GM12878 (cell line): ENCODE data around the gene GCC2. TPM values are rescaled to one million over a fixed set of nuclear protein-coding genes. Genes with fewer than 3 reads are reported as not detected.

ENCODE experiments used
- ATAC-seq: fragments of 200-7000 bp; cut with Tn5 transposase; 3 replicates; pipeline ENCODE4 v1.9.1; 2020; ENCODE audit warnings: mild to moderate bottlenecking, moderate library complexity
- BruUV-seq: library from RNA; stranded (reverse); fragments of 400-500 nt; replicated peaks from 2 replicates; lab custom pipeline; 2021; lab: Mats Ljungman, UMichigan
- CTCF ChIA-PET: fragments of 300-600 bp; sonication (Branson Sonifier 250); formaldehyde crosslinking; extraction: SDS; loops from one replicate; lab custom pipeline; 2021; ENCODE audit warnings: inconsistent platforms; lab: Yijun Ruan, JAX
- POLR2A ChIA-PET: fragments of 350-600 bp; formaldehyde crosslinking; extraction: SDS; loops from one replicate; lab custom pipeline; 2021; ENCODE audit warnings: inconsistent platforms; lab: Charles Lee
- RAD21 ChIA-PET: fragments of 300-600 bp; sonication (Branson Sonifier 250); formaldehyde crosslinking; loops from one replicate; lab custom pipeline; 2023; ENCODE audit warnings: antibody characterized with exemption; ENCODE audit not compliant: unreplicated experiment; lab: Charles Lee
- SMC1A ChIA-PET: fragments of 300-600 bp; sonication (Branson Sonifier 250); formaldehyde crosslinking; loops from one replicate; lab custom pipeline; 2023; ENCODE audit not compliant: unreplicated experiment, uncharacterized antibody; lab: Charles Lee
- DNase-seq: peaks from one replicate; pipeline ENCODE4 v3.0.0-alpha.2; 2011; ENCODE audit warnings: low read depth, low spot score
- FAIRE-seq: peaks from 3 replicates; lab custom pipeline; 2011; peaks lifted over from hg19 to GRCh38; lab: Jason Lieb, UNC
- H2AFZ ChIP-seq: 2 replicates; pipeline ENCODE4 v1.6.0; 2011; ENCODE audit warnings: low read depth, low read length, control low read depth; ENCODE audit not compliant: control insufficient read depth
- H3K27ac ChIP-seq: 2 replicates; pipeline ENCODE4 v1.5.1; 2011; ENCODE audit warnings: control low read depth; ENCODE audit not compliant: control insufficient read depth, insufficient read depth
- H3K27me3 ChIP-seq, 2 experiments: replicated peaks in 1 of 2; 2 replicates each; pipeline versions ENCODE4 v1.6.0 to v1.6.1; 2011; ENCODE audit warnings: low read length in 1 of 2; ENCODE audit not compliant: control insufficient read depth in 2 of 2, insufficient read depth in 2 of 2
- H3K36me3 ChIP-seq, 2 experiments: 2 replicates each; pipeline ENCODE4 v1.5.1; 2011; ENCODE audit warnings: low read length in 1 of 2; ENCODE audit not compliant: control insufficient read depth in 2 of 2, insufficient read depth in 2 of 2
- H3K4me1 ChIP-seq: 2 replicates; pipeline ENCODE4 v1.6.1; 2011; ENCODE audit warnings: mild to moderate bottlenecking, low read length, moderate library complexity, mixed read lengths; ENCODE audit not compliant: control insufficient read depth, insufficient read depth
- H3K4me2 ChIP-seq: 2 replicates; pipeline ENCODE4 v1.6.0; 2011; ENCODE audit warnings: control low read depth; ENCODE audit not compliant: control insufficient read depth, insufficient read depth
- H3K4me3 ChIP-seq: fragments of 200-600 bp; sonication (generic); 2 replicates; pipeline ENCODE4 v1.5.1; 2016
- H3K79me2 ChIP-seq: 2 replicates; pipeline ENCODE4 v1.6.0; 2011; ENCODE audit warnings: low read length; ENCODE audit not compliant: control insufficient read depth, insufficient read depth
- H3K9ac ChIP-seq: 2 replicates; pipeline ENCODE4 v1.8.0; 2011; ENCODE audit warnings: low read length, control low read depth, mixed read lengths; ENCODE audit not compliant: control insufficient read depth, insufficient read depth
- H3K9me3 ChIP-seq: replicated peaks from 3 replicates; pipeline ENCODE4 v1.5.1; 2011; ENCODE audit warnings: mild to moderate bottlenecking, low read length; ENCODE audit not compliant: control insufficient read depth, insufficient read depth
- H4K20me1 ChIP-seq: 2 replicates; pipeline ENCODE4 v1.6.0; 2011; ENCODE audit not compliant: control insufficient read depth, insufficient read depth
- BHLHE40 ChIP-seq, 2 experiments: fragments of 450-650 bp in 1 of 2; IDR thresholded peaks; 2 replicates each; pipeline ENCODE4 v1.6.1; 2011 to 2017; ENCODE audit warnings: low read depth in 2 of 2, borderline replicate concordance in 1 of 2, improper control_type of control experiment in 1 of 2, low read length in 1 of 2, mild to moderate bottlenecking in 1 of 2
- JUNB ChIP-seq: IDR thresholded peaks from 2 replicates; pipeline ENCODE4 v1.6.1; 2016; ENCODE audit warnings: antibody characterized with exemption, mild to moderate bottlenecking
- LARP7 ChIP-seq: fragments of 450-650 bp; IDR thresholded peaks from 2 replicates; pipeline ENCODE4 v1.6.1; 2017; ENCODE audit warnings: mild to moderate bottlenecking
- NFYB ChIP-seq: IDR thresholded peaks from 2 replicates; pipeline ENCODE4 v1.6.1; 2011; ENCODE audit warnings: low read depth, mild to moderate bottlenecking, low read length, improper control_type of control experiment, moderate library complexity; ENCODE audit not compliant: insufficient read depth
- NKRF ChIP-seq: fragments of 450-650 bp; conservative IDR thresholded peaks from 2 replicates; pipeline ENCODE4 v1.6.1; 2017; ENCODE audit warnings: mild to moderate bottlenecking, moderate library complexity
- POU2F2 ChIP-seq: IDR thresholded peaks from 3 replicates; pipeline ENCODE4 v1.6.1; 2011; ENCODE audit warnings: low read depth, mild to moderate bottlenecking, low read length, borderline replicate concordance
- RFX5 ChIP-seq: IDR thresholded peaks from 2 replicates; pipeline ENCODE4 v1.6.1; 2011; ENCODE audit warnings: low read depth, low read length, improper control_type of control experiment
- WGBS: methylation state at CpG from one replicate; pipeline ENCODE4 v1.1.6; 2016; ENCODE audit warnings: low lambda C conversion rate; ENCODE audit not compliant: insufficient replicate concordance, insufficient coverage; ENCODE audit errors: missing lambda C conversion rate; 5-methylcytosine and 5-hydroxymethylcytosine counted together
- in situ Hi-C: fragments of 300-500 bp; cut with MboI; formaldehyde crosslinking; loops from 9 replicates; pipeline ENCODE4 v1.14.3; 2018; ENCODE audit warnings: mixed read lengths
- intact Hi-C: fragments of 100-400 bp; cut with micrococcal nuclease; formaldehyde crosslinking; loops from one replicate; pipeline ENCODE4 v1.14.2; 2022; ENCODE audit not compliant: unreplicated experiment
- polyA plus RNA-seq, 11 experiments: library from polyadenylated mRNA; depleted of rRNA in 4 of 11; unstranded in 6 of 11; stranded (reverse) in 5 of 11; fragments of >200 nt; fragmentation: Nextera tagmentation in 4 of 11; fragmentation: Illumina TruSeq in 1 of 11; extraction: Ambion mirVana in 4 of 11; extraction: Trizol in 1 of 11; gene quantifications; 1 replicate in 1 of 11; 2 replicates in 10 of 11; pipeline versions ENCODE4 v1.2.1 to v1.2.3, GENCODE V29; 2011 to 2016; ENCODE audit warnings: inconsistent platforms in 2 of 11, missing spikeins in 2 of 11, low read depth in 1 of 11
- total RNA-seq, 4 experiments: library from RNA; depleted of rRNA in 3 of 4; stranded (reverse); fragments of >200 nt in 3 of 4; fragmentation: Illumina TruSeq in 1 of 4; extraction: Trizol in 1 of 4; gene quantifications; 2 replicates each; pipeline versions ENCODE4 v1.2.1 to v1.2.3, GENCODE V29; 2013 to 2021

Gene GCC2
- total and polyA plus RNA-seq, 10 of the 15 experiments (the other 5 are each of a cell fraction or from before 2014, with no cell fraction given), result 11.8 to 35.5 (median 25.4) TPM

GRCh38 chr2:108547606-108548005 is 98.6 kb downstream of the GCC2 start:
- no peak for TF ChIP-seq RFX5
- TF ChIP-seq NFYB, result no peak
- TF ChIP-seq JUNB, result no peak
- TF ChIP-seq NKRF, result no peak
- no peak for TF ChIP-seq POU2F2
- TF ChIP-seq LARP7, result no peak
- no peak for TF ChIP-seq BHLHE40 (IDR thresholded peaks at IDR 0.05; ENCODE audit: borderline replicate concordance in 1 of 2, low read depth in 2 of 2, low read length in 1 of 2)
- H3K27ac ChIP-seq, result no peak overlapping the region
- BruUV-seq, result no TSS peak
- no peak overlapping the region for H3K4me3 ChIP-seq
- H3K4me1 ChIP-seq, result no peaks in the 10 kb centered on the region
- FAIRE-seq, result no peak
- no peak overlapping the region for H2AFZ ChIP-seq
- WGBS, result 84% methylated on average over 5 of the region's 5 CpGs
- H3K9me3 ChIP-seq, result no peaks in the 10 kb centered on the region
- ChIA-PET SMC1A (interaction anchor here (0.7 to 3.1 kb wide), 3 partner anchors 12 to 36 kb away, joined by 3 to 18 read pairs (median 4); no protein-coding TSS in a partner anchor), CTCF (interaction anchor here (1.6 to 3.2 kb wide), 3 partner anchors 12 to 89 kb away, joined by 3 to 13 read pairs (median 9); no protein-coding TSS in a partner anchor), POLR2A (interaction anchor here (0.7 kb wide), 1 partner anchor 328 kb away, joined by 3 read pairs; no protein-coding TSS in a partner anchor), RAD21 (no interaction called here)
- H3K27me3 ChIP-seq, result no peaks in the 10 kb centered on the region
- in situ Hi-C loops (no loop called here), intact Hi-C loops (no loop called here)
- DNase-seq, result no peak
- H3K9ac ChIP-seq, result no peak overlapping the region
- H3K4me2 ChIP-seq, result no peak overlapping the region
- no peaks in the 10 kb centered on the region for H4K20me1 ChIP-seq
- H3K79me2 ChIP-seq, result peaks cover 4% of the 10 kb centered on the region
- no peaks in the 10 kb centered on the region; a peak in 1 of 4 replicates for H3K36me3 ChIP-seq
- no peak for ATAC-seq
